Measurements from ENCODE around the gene C16orf74.

The C16orf74 gene

GRCh38 chr16:85759631-85760419 is 8.9 kb upstream of the C16orf74 start:
- TF ChIP-seq CTCF (IDR thresholded peaks at IDR 0.05; ENCODE audit: control insufficient read depth, insufficient read depth, low read depth, low read length, missing control alignments) = peak; percentile 44
- no peak overlapping the region for H3K4me3 ChIP-seq (ENCODE audit: control insufficient read depth, low read depth, low read length)
- no peak for DNase-seq (ENCODE audit: low read depth)

GRCh38 chr16:85759136-85759535 is 8.2 kb upstream of the C16orf74 start:
- no peak for TF ChIP-seq CTCF (IDR thresholded peaks at IDR 0.05; ENCODE audit: control insufficient read depth, insufficient read depth, low read depth, low read length, missing control alignments)
- H3K4me3 ChIP-seq (ENCODE audit: control insufficient read depth, low read depth, low read length) = no peak overlapping the region
- DNase-seq (ENCODE audit: low read depth) = no peak

- H3K4me3 ChIP-seq (ENCODE audit: control insufficient read depth, low read depth, low read length) = no peak overlapping the region
- TF ChIP-seq CTCF (IDR thresholded peaks at IDR 0.05; ENCODE audit: control insufficient read depth, insufficient read depth, low read depth, low read length, missing control alignments) = no peak
- no peak for DNase-seq (ENCODE audit: low read depth)
Measured at GRCh38 chr16:85757341-85757822, 6.5 kb upstream of the C16orf74 start.

GRCh38 chr16:85755929-85756768 is 5.3 kb upstream of the C16orf74 start:
- no peak overlapping the region for H3K4me3 ChIP-seq (ENCODE audit: control insufficient read depth, low read depth, low read length)
- no peak for DNase-seq (ENCODE audit: low read depth)

GRCh38 chr16:85754413-85754812 is 3.5 kb upstream of the C16orf74 start:
- TF ChIP-seq CTCF (IDR thresholded peaks at IDR 0.05; ENCODE audit: control insufficient read depth, insufficient read depth, low read depth, low read length, missing control alignments) = no peak
- H3K4me3 ChIP-seq (ENCODE audit: control insufficient read depth, low read depth, low read length) = no peak overlapping the region
- no peak for DNase-seq (ENCODE audit: low read depth)

More at GRCh38 chr16:85755929-85756768, 5.3 kb upstream of the C16orf74 start:
- no peak for TF ChIP-seq CTCF (IDR thresholded peaks at IDR 0.05; ENCODE audit: control insufficient read depth, insufficient read depth, low read depth, low read length, missing control alignments)

- no peak for DNase-seq (ENCODE audit: low read depth)
- no peak overlapping the region for H3K4me3 ChIP-seq (ENCODE audit: control insufficient read depth, low read depth, low read length)
- no peak for TF ChIP-seq CTCF (IDR thresholded peaks at IDR 0.05; ENCODE audit: control insufficient read depth, insufficient read depth, low read depth, low read length, missing control alignments)
Measured at GRCh38 chr16:85753976-85754375, 3.1 kb upstream of the C16orf74 start.
